ENCODE data around the gene C6orf141.
"Not testable (repeated sequence)": the region's sequence is repeated elsewhere in the genome, so short reads cannot be mapped to it uniquely, and the experiment has no call there.

The C6orf141 gene

DNA sequence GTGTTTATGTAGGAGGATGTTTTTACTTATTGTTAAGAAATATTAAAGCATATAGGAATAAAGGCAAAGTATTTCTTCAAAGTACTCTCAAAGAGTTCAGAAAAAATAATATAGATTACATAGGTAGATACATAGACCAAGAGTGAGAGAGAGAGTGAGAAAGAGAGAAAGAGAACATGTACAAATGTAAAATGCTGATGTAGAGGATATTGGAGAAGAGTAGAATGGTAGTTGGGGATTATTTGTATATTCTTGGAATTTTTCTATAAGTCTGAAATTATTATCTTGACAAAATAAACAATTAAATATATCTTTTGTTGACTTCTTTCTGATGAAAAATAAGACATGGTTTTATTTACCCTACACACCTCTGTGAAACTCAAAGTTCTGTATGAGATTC lies 29.2 kb downstream of the C6orf141 start:
- Histone ChIP-seq H3K4me2 (ENCODE audit: low read length) (no peak overlapping the region), H3K9me3 (ENCODE audit: control insufficient read depth, insufficient read depth, low read length) (no peaks in the 10 kb centered on the region), H3K4me3 (ENCODE audit: low read length) (no peak overlapping the region), H4K20me1 (ENCODE audit: control insufficient read depth, insufficient read depth, low read depth, low read length) (no peaks in the 10 kb centered on the region), H3F3A (ENCODE audit: control insufficient read depth, insufficient read depth) (no peaks in the 10 kb centered on the region), H3K9me2 (replicated peaks; ENCODE audit: control insufficient read depth, low read length) (no peaks in the 10 kb centered on the region), H3K36me3 (ENCODE audit: control insufficient read depth, low read length) (no peaks in the 10 kb centered on the region), H3K27me3 (ENCODE audit: control insufficient read depth, low read length) (no peaks in the 10 kb centered on the region), H3K4me1 (ENCODE audit: control insufficient read depth, low read length) (no peaks in the 10 kb centered on the region), H3K27ac (ENCODE audit: low read depth, low read length) (no peak overlapping the region), H3K79me2 (ENCODE audit: control insufficient read depth, low read length) (no peaks in the 10 kb centered on the region)
- TF ChIP-seq, protein P1, sequence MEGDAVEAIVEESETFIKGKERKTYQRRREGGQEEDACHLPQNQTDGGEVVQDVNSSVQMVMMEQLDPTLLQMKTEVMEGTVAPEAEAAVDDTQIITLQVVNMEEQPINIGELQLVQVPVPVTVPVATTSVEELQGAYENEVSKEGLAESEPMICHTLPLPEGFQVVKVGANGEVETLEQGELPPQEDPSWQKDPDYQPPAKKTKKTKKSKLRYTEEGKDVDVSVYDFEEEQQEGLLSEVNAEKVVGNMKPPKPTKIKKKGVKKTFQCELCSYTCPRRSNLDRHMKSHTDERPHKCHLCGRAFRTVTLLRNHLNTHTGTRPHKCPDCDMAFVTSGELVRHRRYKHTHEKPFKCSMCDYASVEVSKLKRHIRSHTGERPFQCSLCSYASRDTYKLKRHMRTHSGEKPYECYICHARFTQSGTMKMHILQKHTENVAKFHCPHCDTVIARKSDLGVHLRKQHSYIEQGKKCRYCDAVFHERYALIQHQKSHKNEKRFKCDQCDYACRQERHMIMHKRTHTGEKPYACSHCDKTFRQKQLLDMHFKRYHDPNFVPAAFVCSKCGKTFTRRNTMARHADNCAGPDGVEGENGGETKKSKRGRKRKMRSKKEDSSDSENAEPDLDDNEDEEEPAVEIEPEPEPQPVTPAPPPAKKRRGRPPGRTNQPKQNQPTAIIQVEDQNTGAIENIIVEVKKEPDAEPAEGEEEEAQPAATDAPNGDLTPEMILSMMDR (IDR thresholded peaks at IDR 0.05; ENCODE audit: low read depth, low read length, poor library complexity, severe bottlenecking) = no peak
- TF ChIP-seq EZH2phosphoT487 (IDR thresholded peaks at IDR 0.05; ENCODE audit: borderline replicate concordance, low read length) = no peak

DNA sequence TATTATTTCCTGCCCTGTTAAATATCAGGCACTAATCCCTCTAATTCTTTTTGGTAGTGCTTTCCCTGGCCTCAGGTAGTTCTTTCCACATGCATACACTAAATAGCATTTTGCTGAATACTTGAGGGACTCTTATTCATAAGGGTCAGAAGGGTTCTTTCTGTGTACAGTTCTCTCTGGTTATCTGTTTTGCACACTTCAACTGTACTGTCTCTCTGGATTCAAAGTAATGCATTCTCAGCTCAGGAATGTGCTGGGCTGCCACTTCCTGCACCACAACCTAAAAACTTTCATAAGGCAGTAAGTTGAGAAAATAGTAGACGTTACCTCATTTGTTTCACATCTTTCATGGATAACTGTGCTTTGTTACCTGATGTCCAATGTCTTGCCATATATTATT lies 32.1 kb downstream of the C6orf141 start:
- Histone ChIP-seq H3K4me3 (ENCODE audit: low read length) (no peak overlapping the region), H4K20me1 (ENCODE audit: control insufficient read depth, insufficient read depth, low read depth, low read length) (no peaks in the 10 kb centered on the region), H3K36me3 (ENCODE audit: control insufficient read depth, low read length) (no peaks in the 10 kb centered on the region), H3K27ac (ENCODE audit: low read depth, low read length) (no peak overlapping the region), H3K9me3 (ENCODE audit: control insufficient read depth, insufficient read depth, low read length) (no peaks in the 10 kb centered on the region), H3F3A (ENCODE audit: control insufficient read depth, insufficient read depth) (no peaks in the 10 kb centered on the region), H3K9me2 (replicated peaks; ENCODE audit: control insufficient read depth, low read length) (no peaks in the 10 kb centered on the region), H3K27me3 (ENCODE audit: control insufficient read depth, low read length) (no peaks in the 10 kb centered on the region), H3K4me2 (ENCODE audit: low read length) (no peak overlapping the region), H3K4me1 (ENCODE audit: control insufficient read depth, low read length) (no peaks in the 10 kb centered on the region), H3K79me2 (ENCODE audit: control insufficient read depth, low read length) (no peaks in the 10 kb centered on the region)
- TF ChIP-seq, protein P1 (IDR thresholded peaks at IDR 0.05; ENCODE audit: low read depth, low read length, poor library complexity, severe bottlenecking) = no peak
- TF ChIP-seq EZH2phosphoT487 (IDR thresholded peaks at IDR 0.05; ENCODE audit: borderline replicate concordance, low read length) = no peak

DNA sequence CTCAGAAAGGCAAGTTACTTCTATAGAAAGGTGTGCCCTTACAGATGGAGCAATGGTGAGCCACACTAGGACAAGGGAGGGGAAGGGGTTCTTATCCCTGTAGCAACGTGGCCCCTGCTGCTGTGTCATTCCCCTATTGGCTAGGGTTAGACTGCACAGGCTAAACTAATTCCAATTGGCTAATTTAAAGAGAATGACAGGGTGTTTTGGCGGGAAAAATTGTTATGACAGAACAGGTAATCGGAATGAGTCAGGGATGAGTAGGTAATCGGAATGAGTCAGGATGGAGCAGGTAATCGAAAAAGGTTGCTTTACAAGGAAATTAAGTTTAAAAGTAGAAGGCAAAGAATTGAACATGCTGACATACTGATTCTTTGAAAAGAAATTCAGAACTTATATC lies 36.8 kb downstream of the C6orf141 start:
- H3K27ac ChIP-seq (ENCODE audit: low read depth, low read length); H3K9me2 ChIP-seq (replicated peaks; ENCODE audit: control insufficient read depth, low read length); H3F3A ChIP-seq (ENCODE audit: control insufficient read depth, insufficient read depth); H3K36me3 ChIP-seq (ENCODE audit: control insufficient read depth, low read length); H4K20me1 ChIP-seq (ENCODE audit: control insufficient read depth, insufficient read depth, low read depth, low read length); H3K4me2 ChIP-seq (ENCODE audit: low read length); H3K27me3 ChIP-seq (ENCODE audit: control insufficient read depth, low read length); H3K79me2 ChIP-seq (ENCODE audit: control insufficient read depth, low read length); H3K9me3 ChIP-seq (ENCODE audit: control insufficient read depth, insufficient read depth, low read length); H3K4me1 ChIP-seq (ENCODE audit: control insufficient read depth, low read length); H3K4me3 ChIP-seq (ENCODE audit: low read length): not testable (repeated sequence)
